WTC11 (cell line): ENCODE results near the gene CDC37L1.

Experiments used
- ATF2 ChIP-seq: sonication (generic); formaldehyde crosslinking; IDR thresholded peaks from 2 replicates; pipeline ENCODE4 v1.8.1; 2022; ENCODE audit warnings: low read depth, missing genetic modification reagents, borderline replicate concordance
- CTCF ChIP-seq: fragments of 200-600 bp; IDR thresholded peaks from 2 replicates; pipeline ENCODE4 v1.8.0; 2022; ENCODE audit warnings: antibody characterized with exemption
- SMAD4 ChIP-seq: sonication (generic); formaldehyde crosslinking; IDR thresholded peaks from 2 replicates; pipeline ENCODE4 v1.8.0; 2022; ENCODE audit warnings: mild to moderate bottlenecking, missing genetic modification reagents
- SP1 ChIP-seq: sonication (generic); formaldehyde crosslinking; conservative IDR thresholded peaks from 2 replicates; pipeline ENCODE4 v1.8.1; 2022; ENCODE audit warnings: missing genetic modification reagents
- TCF7 ChIP-seq: sonication (generic); formaldehyde crosslinking; IDR thresholded peaks from 2 replicates; pipeline ENCODE4 v1.8.0; 2022; ENCODE audit warnings: mild to moderate bottlenecking, low read depth, missing genetic modification reagents, moderate library complexity
- ZBTB21 ChIP-seq: sonication (generic); formaldehyde crosslinking; IDR thresholded peaks from 2 replicates; pipeline ENCODE4 v1.8.1; 2023; ENCODE audit warnings: mild to moderate bottlenecking, missing genetic modification reagents, borderline replicate concordance

GRCh38 chr9:4654538-4654937, 24.8 kb upstream of the CDC37L1 start:
- TF ChIP-seq CTCF (no peak), ATF2 (no peak), ZBTB21 (no peak), SMAD4 (CRISPR knock-in tag) (no peak), TCF7 (CRISPR knock-in tag) (no peak), SP1 (CRISPR knock-in tag) (no peak)
